ENCODE measurements around the gene WBP2.

WBP2 gene

DNA sequence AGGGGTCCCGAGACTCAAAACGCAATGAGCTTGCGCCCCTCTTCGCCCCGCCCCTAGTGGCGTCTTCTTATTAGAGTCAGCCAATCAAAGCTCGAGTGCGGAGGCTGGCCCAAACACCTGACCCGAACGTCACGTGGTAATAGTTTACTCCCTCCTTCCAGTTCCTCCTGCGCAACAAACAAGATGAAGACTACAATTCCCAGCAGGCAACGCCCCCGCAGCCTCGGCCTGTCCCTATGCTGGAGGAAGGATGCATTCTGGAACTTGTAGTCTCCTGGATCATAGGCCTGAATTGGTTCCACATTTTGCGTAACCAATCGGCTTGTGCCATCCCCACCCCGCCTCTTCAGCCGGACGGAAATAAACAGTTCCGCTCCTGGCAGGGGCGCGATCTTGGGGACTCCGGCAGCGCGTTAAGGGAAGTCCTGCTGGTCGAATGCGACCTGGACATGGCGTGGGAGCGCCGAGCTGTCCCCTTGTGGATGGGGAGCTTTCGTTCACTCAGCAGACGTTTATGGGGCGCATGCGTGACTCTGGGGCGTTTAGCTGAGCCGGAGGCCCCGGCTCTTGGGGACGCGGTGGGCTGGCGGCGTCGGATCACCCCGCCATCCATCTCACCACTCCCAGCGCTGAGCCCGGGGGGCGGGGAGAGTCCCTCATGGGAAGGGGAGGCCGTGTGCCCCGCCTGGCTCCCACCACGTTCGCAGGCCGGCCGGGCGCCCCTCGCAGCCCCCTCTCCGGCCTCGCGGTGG is at the start of gene WBP2:
Gene WBP2, minus strand, starts transcription at position 26 of the 752 bp plus-strand sequence. CDS start 38 bp downstream, outside the sequence.
- peak; percentile 100 for DNase-seq (ENCODE audit: low spot score)

DNA sequence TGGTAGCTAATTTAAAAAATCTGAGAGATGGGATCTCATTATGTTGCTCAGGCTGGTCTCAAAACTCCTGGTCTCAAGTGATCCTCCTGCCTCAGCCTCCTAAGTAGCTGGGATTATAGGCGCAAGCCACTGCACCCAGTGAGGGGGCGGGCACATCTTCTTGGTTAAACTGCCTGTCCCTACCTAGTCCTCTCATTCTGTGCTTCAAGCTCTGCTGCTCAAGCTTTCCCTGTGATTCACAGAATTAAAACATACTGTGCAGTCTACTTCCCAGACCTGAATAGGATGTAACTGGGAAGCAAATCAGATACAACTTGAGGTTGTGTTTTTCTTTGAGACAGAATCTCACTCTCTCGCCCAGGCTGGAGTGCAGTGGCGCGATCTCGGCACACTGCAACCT is 47.3 kb upstream of the WBP2 start:
- no peak for DNase-seq (ENCODE audit: low spot score)

DNA sequence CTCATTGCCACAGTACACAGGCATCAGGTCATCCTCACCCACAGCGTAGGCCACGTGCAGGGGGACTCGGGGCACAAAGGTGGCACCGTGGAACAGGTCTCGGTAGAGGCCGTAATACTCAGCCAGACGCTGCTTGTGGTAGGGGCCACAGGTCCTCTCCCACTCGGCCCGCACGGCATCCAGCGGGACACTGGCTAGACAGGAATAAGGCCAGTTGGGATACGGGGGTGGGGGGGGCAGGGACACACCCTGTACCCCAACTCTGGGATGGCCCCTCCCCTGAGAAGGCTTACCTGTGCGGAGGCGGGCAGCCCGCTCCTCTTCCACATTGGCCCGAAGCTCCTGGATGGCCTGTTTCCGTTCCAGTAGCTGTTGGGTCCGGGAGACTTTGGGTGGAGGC is 46.6 kb upstream of the WBP2 start:
- DNase-seq (ENCODE audit: low spot score): no peak

DNA sequence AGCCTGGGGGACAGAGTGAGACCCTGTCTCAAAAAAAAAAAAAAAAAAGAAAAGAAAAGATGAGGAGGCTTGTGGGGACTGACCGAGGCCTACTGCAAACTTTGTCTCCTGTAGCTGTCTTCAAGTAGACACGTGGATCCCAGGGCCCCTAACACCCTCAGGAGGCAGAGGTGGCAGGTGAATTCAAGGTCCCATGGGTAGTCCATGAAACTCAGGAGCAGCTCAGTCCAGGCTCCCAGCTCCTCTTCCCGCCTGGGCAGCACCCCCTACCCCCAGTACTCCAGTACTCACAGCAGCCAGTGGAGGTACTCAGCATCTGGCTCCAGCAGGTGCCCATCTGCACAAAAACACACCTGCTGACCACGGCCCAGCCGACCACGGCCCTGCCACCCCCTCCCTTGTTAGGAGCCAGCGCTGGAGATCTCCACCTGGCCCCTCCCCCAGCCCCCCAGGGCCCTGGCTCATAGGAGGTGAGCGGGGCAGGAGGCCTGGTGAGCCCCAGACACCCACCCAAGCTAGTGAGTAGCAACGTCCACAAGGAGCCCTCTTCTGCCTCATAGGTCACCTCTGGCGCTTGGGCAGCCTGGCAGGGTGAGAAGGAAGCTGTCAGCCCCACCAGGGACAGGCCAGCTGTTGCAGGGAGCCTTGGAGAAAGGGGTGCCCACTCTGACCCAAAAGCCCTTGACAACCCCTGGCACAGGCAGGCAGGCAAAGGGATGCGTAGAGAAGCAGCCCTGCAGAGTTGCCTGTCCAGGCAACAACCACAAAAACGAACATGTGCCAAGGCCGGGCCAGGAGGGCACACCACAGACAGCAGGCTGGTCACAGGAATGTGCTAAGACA is 45.8 kb upstream of the WBP2 start:
- no peak for DNase-seq (ENCODE audit: low spot score)

DNA sequence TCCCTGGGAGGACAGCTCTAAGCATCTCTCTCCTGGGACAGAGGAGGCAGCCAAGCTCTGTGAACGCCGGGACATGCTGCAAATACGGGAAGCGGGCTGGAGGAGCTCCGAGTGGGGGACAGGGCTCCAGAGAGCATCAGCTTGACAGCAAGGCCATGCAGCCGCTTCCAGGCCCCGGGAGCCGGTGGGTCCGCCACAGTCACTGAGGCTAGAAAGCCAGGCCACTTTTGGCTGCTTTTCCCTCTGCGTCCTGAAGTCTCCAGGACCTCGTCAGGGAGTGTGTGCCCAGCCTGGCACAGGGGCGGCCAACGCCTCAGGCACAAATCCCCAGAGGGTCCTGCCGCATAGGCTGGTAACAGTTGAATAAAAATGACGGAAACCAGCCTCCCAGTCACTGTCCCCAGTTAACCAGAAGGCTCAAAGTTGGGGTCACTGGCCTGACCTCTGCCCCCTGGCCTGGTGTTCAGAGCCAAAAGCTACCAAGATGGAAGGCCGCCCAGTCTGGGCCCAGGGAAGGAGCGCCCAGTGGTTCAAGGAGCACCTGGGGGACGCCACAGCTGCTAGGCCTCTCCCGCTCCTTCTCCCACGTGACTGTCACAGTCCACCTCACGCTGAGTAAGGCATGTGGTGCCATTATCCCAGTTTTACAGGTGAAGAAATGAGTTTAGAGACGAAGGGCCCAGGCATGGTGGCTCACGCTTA is 44.8 kb upstream of the WBP2 start:
- DNase-seq (ENCODE audit: low spot score): no peak

DNA sequence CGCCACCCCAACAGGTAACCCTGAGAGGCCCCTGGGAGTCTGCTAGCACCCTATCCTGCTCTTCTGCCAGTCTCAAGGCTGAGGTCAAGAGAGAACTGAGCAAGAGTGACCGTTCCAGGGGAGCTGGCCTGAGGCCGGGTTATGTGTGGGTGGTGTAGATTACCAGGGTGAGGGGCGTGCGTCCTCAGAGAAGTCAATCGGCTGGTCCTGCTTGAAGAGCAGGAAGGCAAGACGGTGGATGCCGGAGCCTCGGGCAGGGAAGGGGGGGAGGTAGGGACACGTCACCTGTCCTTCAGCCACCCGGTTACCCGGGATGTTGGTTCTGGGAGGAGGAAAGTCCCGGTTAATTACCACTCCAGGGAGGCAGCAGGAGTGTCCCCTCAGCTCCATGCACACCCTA is 44.2 kb upstream of the WBP2 start:
- DNase-seq (ENCODE audit: low spot score): no peak

DNA sequence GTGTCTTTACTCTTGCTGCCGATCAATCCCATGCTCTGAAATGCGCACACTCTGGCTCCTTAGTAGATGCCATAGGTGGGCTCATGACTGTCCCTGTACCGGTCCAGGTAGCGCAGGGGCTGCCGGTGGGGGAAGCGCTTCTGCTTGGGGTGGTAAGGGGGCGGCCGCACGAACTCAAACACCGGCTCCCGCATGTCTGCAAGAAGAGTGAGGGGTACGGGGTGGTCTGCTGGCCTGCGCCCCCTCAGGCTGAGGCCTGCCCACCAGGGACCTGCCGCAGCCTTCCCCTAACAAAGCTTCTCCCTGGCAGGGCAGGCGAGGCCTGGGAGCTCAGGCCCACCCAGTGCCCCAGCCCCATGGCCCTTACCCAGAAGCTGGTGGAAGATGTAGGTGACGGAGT is 43.7 kb upstream of the WBP2 start:
- no peak for DNase-seq (ENCODE audit: low spot score)

DNA sequence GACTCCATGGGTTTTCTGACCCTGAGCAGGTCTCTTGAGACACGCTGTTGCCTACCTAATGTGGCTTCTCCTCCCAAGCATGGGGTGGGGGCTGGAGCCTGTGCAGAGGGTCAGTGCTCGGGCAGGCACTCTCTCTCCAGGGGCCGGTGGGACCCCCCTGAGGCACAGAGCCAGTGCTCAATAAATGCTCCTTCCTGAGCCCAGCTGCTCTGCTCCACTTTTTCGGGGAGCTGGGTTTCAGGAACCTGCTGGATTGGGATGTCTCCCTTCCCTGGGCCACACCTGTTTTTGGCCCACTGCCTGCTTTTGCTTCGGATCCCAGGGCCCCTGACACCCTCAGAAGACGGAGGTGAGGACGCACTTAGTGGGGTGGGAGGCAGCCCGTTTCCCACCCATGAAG is 42.9 kb upstream of the WBP2 start:
- DNase-seq (ENCODE audit: low spot score): no peak

DNA sequence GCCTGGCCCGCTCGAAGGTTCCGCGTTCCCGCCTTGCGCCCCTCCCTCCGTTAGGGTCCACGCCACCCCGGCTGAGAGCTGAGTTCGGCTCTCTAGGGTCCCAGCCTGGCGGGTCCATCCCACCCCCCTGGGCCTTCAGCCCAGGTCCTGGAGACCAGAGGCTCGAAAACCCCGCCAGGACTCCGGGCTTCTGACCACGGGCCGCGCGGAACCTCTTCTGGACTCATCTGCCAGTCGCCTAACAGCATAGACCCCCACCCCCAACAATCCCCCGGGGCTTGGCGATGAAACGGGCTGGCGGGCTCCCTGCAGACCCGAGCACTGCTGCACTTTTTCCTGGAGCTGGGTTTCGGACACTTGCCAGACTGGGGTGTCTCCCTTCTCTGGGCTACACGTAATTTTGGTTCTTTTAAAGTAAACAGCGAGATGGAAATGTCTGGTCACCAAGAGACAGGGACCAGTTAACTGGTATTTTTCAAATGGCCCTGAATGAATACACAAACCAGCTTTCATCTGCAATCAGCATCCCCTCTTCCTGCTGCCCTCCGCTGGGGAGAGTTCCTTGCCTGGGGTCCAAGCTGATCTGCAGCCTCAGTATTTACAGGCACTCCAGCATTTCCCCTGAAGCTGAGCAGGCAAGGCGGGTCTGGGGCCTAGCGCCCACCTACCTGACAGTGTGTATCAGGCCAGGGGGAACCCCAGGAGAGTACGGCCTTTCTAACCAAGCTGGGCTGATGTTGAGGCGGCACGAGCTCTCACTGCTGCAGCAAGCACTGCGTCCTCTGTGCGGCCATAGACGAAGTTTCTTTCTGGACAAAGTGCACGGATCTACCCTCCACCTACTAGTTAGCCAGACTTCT is 42.3 kb upstream of the WBP2 start:
- no peak for DNase-seq (ENCODE audit: low spot score)

DNA sequence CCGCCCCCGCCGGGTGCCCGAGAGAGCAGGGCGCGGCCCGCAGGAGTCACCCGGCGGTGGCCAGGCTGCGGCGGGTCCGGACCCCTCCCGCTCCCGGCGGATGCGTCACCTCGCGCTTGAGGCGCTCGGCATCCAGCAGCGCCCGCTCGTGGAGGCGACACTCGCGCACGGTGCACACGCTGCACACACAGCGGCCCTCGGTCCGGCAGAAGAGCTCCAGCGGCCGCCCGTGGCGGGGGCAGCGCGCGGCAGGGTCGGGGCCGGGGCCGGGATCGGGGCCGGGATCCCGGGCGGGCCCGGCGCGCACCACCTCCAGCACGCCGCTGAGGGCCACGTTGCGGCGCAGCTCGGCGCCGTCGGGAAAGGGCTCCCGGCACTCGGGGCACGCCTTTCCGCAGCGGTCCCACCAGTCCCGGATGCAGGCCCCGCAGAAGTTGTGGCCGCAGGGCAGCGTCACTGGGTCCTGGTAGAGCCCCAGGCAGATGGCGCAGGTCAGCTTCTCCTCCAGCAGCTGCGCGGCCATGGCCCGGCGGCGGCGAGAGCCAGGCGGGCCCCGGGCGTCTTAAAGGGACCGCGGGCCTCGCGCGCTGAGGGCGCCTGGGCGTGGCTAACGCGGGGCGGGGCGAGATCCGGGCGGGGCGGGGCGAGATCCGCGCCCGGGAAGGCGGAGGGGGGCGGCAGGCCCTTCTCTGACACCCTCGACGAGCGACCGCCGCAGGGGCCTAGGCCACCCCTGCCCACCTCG is 41.5 kb upstream of the WBP2 start, which contains the start of gene TRIM65:
Gene TRIM65, minus strand, starts transcription at position 537 of the 745 bp plus-strand sequence. Its CDS starts 14 bp downstream, at position 523.
- peak; percentile 74 for DNase-seq (ENCODE audit: low spot score)

DNA sequence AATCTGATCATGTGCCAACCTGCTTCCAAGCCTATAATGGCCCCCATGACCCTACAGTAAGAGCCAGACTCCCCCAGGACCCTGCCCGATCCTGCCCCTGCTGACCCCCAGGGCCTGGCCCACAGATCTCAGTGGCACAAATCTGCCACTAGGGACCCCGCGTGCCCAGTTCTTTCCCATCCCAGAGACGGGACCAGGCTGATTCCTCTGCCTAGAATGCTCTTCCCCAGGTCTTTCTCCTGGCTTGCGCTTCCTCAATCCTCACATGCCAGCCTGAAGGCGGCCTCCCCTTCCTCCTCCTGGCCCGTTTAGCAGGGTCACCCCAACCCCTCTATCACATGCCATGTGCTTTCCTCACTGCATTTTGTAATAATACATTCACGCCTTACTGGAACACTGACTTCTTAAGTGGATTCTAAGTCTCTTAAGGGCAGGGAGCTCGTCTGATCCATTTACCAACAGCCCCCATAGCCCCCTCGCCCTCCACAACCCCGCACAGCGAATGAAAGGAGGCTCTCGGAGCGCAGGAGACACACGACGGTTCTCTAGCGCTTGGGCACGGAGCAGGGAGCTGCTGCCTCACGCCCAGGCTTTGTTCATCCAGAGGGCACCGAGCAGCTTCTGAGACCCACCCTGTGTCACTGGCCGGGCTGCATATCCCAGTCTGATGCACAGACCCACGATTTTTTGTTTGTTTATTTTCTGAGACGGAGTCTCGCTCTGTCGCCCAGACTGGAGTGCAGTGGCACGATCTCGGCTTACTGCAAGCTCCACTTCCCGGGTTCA is 40.4 kb upstream of the WBP2 start:
- no peak for DNase-seq (ENCODE audit: low spot score)

DNA sequence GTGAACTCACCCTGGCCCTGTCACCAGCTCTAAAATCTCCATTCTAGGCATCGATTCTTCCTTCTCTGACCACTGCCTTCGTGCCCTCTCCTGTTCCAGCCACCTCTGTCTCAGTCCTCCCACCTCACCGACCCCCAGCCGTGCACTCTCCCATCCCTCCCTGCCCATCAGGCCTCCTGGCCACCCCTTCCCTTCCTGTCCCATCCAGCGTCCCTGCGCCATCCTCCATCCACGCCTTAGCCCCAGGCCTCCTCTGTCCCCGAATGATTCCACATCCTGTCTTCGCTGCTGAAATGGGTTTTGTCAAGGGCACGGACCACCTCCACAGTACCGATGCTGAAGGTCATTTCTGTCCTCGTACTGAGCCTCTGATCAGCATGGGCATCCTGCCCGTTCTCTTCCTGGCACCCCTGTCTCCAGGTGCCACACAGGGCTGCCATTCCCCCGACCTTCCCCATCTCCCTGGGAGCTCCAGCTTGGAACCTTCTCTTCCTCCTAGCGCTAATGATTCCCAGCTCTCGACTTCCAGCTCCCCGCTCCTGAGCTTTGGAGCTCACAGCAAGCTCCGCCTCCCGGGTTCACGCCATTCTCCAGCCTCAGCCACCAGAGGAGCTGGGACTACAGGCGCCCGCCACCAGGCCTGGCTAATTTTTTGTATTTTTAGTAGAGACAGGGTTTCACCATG is 39.1 kb upstream of the WBP2 start:
- DNase-seq (ENCODE audit: low spot score): no peak

DNA sequence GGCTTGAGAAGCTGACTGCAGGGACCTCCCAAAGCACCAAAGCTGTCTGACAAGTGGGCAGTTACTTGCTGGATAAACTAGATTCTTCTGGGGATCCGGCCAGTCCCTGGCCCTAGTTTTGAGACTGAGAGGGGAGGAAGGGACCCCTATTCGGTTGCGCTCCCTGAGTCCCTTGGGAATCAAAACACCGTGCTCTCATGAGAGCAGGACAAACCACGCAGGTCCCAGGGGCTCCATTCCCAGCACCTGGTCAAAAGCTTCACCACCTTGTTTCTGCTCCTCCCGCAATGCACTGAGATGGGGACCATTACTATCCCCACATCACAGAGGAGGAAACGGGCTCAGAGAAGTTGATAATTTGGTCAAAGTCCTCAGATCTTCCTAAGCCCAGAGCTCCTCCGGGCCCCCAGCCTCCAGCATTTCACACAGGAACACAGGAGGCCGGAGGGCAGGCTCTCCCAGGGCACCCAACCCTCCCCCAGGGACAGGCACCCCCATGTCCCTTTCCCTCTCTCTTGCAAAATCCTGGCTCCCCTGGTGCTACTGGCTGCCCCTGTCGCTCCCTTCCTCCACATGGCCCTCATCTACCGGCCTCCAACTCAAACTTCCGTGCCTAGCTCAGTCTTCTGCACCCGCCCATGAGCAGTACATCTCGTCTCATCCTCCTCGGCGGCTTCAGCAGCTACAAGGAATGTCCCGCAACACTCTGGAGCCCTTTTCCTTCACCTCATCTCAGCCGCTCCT is 38.3 kb upstream of the WBP2 start:
- DNase-seq (ENCODE audit: low spot score): no peak

DNA sequence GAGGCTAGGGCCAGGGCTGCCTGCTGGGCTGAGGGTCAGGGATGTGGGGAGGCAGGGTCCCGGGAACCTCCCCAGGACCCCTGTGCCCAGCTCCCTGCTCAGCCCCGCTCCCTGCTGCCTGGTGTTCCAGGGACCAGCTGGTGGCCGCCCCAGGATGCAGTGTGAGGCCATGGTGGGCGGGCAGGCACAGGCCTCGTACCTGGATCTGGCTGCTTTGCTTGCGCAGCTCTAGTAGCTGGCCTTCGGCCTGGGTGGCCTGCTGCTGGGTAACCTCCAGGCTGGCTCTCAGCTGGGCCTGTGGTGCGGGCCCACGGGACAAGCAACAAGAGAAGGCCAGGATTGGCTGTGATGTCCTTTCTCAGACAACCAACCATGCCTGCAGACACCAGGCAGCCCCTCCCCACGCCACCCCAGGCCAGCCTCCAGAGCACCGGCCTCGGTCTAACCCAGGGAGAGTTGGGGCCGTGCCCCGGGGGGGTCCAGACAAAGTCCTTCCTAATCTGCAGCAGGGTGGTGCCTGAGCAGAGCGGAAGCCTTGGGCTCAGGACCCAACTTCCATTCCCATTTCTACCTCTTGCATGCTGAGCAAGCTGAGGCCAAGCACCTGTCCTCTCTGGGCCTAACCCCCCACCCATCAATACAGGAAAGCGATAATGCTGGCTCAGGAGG is 37.6 kb upstream of the WBP2 start:
- DNase-seq (ENCODE audit: low spot score): no peak

DNA sequence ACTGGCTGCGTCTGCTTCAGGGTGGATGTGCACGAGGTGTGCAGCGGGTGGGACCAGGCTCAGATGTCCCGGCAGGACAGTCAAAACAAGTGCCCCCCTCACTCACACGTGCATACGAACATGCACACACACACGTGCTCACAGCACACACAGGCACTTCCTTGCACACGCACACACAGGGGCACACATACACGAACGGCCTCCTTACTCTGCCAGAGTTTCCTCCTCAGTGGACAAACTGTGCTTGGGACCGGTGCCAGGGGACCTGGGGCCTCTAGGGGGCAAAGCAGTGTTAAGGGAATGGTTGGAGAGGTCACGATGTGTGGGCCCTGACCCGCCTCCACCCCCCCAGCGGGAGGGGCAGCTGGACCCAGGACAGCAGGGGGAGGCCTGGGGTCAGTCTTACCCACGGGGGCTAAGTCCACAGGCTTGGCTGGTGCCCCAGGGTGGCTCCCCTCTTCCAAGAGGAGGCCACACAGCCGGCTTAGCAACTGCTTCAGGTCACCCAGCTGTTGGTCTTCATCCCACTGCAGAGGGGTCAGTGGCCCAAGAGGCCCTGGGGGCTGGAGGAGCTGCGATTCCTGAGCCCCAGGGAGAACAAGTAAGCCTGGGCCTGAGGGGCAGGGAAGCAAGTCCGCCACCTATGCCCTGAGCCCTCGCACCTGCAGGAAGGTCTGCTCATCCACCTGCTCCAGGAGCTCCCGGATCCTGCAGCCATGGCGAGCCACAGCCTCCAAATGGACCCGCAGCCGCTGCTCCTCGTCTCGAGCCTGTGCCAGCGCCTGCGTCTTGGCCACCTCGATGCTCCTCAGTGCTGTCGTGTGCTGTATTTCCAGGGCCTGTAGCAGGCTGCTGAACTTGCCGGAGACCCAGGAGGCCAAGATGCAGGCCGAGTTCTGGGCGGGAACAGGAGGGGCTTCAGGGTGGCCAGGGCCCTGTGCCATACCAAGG is 36.7 kb upstream of the WBP2 start:
- no peak for DNase-seq (ENCODE audit: low spot score)

DNA sequence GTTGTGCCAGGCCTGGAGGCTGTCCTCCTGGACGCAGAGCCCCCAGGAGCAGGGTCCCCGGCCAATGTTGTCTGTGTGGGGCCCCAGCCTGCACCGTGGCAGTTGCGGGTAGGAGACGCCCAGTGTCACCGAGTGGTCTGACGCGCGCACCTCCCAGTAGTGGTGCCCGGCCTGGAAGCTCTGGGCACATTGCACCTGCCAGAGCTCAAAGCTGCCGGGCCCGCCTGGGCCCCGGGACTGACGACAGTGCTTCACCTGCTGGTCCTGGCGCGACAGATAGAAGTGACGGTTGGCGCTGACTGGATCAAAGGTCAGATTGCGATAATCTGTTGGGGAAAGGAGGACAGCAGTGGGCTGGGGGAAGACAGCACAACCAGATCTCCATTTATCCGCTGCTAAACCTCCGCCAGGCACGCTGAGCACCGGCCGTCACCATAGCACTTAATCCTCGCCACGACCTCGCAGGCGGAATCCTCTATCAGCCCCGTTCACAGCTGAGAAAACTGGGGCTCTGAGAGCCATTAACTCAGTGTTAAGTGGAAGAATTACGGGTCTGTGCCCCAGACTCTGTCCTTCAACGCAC is 36.0 kb upstream of the WBP2 start:
- DNase-seq (ENCODE audit: low spot score): no peak

DNA sequence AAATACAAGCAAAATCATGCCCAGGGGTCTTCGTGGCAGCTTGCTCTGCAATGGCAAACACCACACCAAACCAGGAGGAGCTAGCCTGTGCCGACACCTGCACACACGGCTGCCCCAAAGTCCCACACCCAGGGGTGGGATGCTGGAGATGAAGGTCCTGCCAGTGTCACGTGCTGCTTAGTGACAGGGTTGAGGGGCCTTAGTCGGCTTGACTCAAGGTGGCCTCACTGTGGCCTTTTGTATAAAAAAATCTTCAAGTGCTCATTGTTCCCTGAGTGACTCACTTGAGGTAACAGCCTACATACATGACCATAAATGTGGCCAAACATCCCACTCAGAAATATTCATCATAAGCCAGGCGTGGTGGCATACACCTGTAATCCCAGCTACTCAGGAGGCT is 34.3 kb upstream of the WBP2 start:
- no peak for DNase-seq (ENCODE audit: low spot score)

Data from hematopoietic multipotent progenitor cell treated with erythropoietin and hydrocortisone succinate and interleukin-3 and kit ligand, for 17 days (in vitro differentiated cells).